ENCODE results near the gene PAM16. TPM values are rescaled to one million over a fixed set of nuclear protein-coding genes. Genes with fewer than 3 reads are reported as not detected.

Gene PAM16
- total and polyA plus RNA-seq, 9 of the 15 experiments (the other 6 are each of a cell fraction or from before 2014, with no cell fraction given): 38.7 to 273 (median 79.3) TPM

- TF ChIP-seq MEF2D (tag; conservative IDR thresholded peaks at IDR 0.05; ENCODE audit: low read depth) (no peak), SIN3A (IDR thresholded peaks at IDR 0.05; ENCODE audit: borderline replicate concordance in 2 of 2, control insufficient read depth in 1 of 2, low read depth in 2 of 2, low read length in 2 of 2) (peak in 1 of 2 experiments; percentile 36; a peak in 1 of 4 replicates), EGR1 (conservative IDR thresholded peaks at IDR 0.05) (peak; percentile 79), HDAC1 (IDR thresholded peaks at IDR 0.05) (peak in 1 of 2 experiments; percentile 34; a peak in 1 of 4 replicates), CXXC5 (CRISPR knock-in tag; IDR thresholded peaks at IDR 0.05) (0 out of 2 replicates have a peak, but pooled peaks have one; percentile 14), ZNF282 (CRISPR knock-in tag; IDR thresholded peaks at IDR 0.05) (no peak), BHLHE40 (IDR thresholded peaks at IDR 0.05; ENCODE audit: low read length) (peak; percentile 87), REST (IDR thresholded peaks at IDR 0.05; ENCODE audit: borderline replicate concordance) (0 out of 2 replicates have a peak, but pooled peaks have one; percentile 31), REST (CRISPR knock-in tag; IDR thresholded peaks at IDR 0.05; ENCODE audit: low read depth) (no peak), CREM (IDR thresholded peaks at IDR 0.05; ENCODE audit: low read depth) (0 out of 2 replicates have a peak, but pooled peaks have one; percentile 25), MNT (conservative IDR thresholded peaks at IDR 0.05) (peak in 1 of 2 experiments; percentile 71; a peak in 3 of 4 replicates), MAX (CRISPR knock-in tag; IDR thresholded peaks at IDR 0.05) (peak; percentile 51)
These were observed 23.0 kb upstream of the PAM16 start (continued) for GRCh38 chr16:4373909-4374742.

Measured in K562 (cell line).